Breast epithelium (tissue), 3 donors: ENCODE data around the gene REV3L.

Experiments used
- POLR2A ChIP-seq: fragments of 450-650 bp; IDR thresholded peaks from one replicate; pipeline ENCODE4 v1.6.1; 2016; ENCODE audit warnings: antibody characterized with exemption, mild to moderate bottlenecking, moderate library complexity
- POLR2AphosphoS5 ChIP-seq, 3 donors: sonication (generic); formaldehyde crosslinking; IDR thresholded peaks; one replicate each; pipeline ENCODE4 v1.6.1; 2017; ENCODE audit warnings: antibody characterized with exemption in 3 of 3
- TF ChIP-seq, protein P1 (sequence below), 3 donors: fragments of 450-650 bp; IDR thresholded peaks; one replicate each; pipeline ENCODE4 v1.5.1; 2016 to 2017; ENCODE audit warnings: antibody characterized with exemption in 3 of 3, mild to moderate bottlenecking in 3 of 3, moderate library complexity in 3 of 3

DNA sequence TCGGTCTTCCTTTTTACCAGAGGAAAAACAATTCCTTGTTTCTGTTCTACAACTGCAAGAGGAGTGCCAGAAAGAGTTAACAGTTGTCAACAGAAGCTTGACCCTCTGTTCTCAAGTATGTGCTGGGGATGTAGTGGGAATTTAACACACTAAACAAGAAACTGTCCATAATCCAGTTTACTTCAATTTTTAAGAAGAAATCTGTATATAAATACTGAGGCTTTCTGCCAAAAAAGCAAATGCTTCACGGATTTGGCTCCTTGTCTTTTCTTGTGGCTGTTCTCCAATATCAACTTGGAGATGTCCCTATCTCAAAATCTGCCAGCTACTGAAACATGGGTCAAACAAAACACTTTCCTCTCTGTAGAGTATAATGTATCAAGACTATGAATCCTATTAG, 26.8 kb downstream of the REV3L start:
- TF ChIP-seq POLR2A (no peak), POLR2AphosphoS5 (IDR thresholded peaks at IDR 0.05) (no peak)
- TF ChIP-seq, protein P1, sequence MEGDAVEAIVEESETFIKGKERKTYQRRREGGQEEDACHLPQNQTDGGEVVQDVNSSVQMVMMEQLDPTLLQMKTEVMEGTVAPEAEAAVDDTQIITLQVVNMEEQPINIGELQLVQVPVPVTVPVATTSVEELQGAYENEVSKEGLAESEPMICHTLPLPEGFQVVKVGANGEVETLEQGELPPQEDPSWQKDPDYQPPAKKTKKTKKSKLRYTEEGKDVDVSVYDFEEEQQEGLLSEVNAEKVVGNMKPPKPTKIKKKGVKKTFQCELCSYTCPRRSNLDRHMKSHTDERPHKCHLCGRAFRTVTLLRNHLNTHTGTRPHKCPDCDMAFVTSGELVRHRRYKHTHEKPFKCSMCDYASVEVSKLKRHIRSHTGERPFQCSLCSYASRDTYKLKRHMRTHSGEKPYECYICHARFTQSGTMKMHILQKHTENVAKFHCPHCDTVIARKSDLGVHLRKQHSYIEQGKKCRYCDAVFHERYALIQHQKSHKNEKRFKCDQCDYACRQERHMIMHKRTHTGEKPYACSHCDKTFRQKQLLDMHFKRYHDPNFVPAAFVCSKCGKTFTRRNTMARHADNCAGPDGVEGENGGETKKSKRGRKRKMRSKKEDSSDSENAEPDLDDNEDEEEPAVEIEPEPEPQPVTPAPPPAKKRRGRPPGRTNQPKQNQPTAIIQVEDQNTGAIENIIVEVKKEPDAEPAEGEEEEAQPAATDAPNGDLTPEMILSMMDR (IDR thresholded peaks at IDR 0.05) = no peak
